ENCODE data around the gene ZBTB7C.

- TF ChIP-seq, protein P1, sequence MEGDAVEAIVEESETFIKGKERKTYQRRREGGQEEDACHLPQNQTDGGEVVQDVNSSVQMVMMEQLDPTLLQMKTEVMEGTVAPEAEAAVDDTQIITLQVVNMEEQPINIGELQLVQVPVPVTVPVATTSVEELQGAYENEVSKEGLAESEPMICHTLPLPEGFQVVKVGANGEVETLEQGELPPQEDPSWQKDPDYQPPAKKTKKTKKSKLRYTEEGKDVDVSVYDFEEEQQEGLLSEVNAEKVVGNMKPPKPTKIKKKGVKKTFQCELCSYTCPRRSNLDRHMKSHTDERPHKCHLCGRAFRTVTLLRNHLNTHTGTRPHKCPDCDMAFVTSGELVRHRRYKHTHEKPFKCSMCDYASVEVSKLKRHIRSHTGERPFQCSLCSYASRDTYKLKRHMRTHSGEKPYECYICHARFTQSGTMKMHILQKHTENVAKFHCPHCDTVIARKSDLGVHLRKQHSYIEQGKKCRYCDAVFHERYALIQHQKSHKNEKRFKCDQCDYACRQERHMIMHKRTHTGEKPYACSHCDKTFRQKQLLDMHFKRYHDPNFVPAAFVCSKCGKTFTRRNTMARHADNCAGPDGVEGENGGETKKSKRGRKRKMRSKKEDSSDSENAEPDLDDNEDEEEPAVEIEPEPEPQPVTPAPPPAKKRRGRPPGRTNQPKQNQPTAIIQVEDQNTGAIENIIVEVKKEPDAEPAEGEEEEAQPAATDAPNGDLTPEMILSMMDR (IDR thresholded peaks at IDR 0.05), result no peak
- TF ChIP-seq POLR2AphosphoS5 (IDR thresholded peaks at IDR 0.05), result no peak
Observed at GRCh38 chr18:48365965-48366364, 43.2 kb downstream of the ZBTB7C start.
